MV-4-11 (cell line): ENCODE data around the gene RASA4.
"Not testable (repeated sequence)": the region's sequence is repeated elsewhere in the genome, so short reads cannot be mapped to it uniquely, and the experiment has no call there.

Source experiments
- DNase-seq: peaks from one replicate; lab custom pipeline; 2025; lab: John Stamatoyannopoulos, UW

The RASA4 gene

DNA sequence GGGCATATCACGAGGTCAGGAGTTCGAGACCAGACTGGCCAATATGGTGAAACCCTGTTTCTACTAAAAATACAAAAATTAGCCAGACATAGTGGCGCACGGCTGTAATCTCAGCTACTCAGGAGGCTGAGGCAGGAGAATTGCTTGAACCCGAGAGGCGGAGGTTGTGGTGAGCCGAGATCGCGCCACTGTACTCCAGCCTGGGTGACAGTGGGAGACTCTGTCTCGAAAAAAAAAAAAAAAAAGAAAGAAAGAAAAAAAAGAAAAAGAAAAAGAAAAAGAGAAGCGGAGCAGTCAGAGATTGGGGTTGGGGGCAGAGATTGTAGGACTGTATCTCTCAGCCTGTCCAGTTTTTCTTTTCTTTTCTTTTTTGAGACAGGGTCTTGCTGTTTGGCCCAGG is 73.8 kb downstream of the RASA4 start:
- not testable (repeated sequence) for DNase-seq

DNA sequence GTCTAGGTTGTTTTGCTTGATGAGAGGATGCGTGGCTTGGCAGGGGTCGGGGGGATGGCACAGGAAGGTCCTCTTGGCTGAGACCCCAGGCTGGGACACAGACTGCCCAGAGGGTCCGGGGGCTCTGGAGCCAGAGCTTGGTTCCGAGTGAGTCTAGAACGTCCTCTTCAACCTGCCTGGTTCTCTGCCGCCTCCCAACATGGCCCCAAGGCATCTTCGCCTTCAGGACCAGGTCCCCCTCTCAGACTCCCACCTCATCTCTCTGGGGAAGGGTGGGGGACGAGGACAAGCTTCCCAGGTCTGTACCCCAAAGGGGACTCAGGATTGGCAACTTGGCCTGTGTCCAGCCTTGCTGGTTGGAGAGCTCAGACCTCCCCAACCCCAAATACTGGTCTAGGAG is 74.5 kb downstream of the RASA4 start:
- DNase-seq, result not testable (repeated sequence)

DNA sequence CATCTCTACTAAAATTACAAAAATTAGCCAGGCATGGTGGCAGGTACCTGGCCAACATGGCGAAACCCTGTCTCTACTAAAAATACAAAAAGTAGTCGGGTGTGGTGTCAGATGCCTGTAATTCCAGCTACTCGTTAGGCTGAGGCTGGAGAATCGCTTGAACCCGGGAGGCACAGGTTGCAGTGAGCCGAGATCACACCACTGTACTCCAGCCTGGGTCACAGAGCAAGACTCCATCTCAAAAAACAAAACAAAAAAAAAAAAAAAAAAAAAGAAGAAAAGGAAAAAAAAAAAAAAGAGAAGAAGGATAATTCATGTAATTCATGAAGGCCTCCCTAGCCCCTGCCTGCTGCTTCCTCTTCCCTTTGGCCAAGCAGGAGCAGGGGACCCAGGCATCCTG is 76.0 kb downstream of the RASA4 start:
- not testable (repeated sequence) for DNase-seq

DNA sequence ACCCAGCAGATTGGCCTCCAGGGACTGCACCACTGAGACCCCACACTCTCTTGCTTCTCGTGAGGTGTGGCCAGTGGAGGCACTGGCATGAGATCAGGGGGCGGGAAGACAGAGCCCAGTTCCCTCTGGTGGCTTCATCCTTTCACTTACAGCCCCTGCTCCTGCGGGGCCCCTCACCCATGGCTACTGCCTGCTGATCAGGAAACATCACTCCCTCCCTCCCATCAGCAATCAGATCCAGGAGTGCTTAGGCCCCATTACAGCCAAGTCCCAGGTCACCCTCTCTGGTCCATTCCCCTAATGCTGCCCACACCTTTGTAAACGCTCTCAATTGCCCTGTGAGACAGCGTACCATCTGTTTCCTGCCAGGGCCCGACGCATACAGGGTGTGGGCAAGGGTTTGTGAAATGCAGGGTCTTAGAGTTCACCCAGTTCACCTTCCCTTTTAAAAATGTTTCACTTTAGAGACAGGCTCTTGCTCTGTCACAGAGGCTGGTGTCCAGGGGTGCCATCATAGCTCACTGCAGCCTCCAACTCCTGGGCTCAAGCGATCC is 81.4 kb downstream of the RASA4 start:
- not testable (repeated sequence) for DNase-seq

DNA sequence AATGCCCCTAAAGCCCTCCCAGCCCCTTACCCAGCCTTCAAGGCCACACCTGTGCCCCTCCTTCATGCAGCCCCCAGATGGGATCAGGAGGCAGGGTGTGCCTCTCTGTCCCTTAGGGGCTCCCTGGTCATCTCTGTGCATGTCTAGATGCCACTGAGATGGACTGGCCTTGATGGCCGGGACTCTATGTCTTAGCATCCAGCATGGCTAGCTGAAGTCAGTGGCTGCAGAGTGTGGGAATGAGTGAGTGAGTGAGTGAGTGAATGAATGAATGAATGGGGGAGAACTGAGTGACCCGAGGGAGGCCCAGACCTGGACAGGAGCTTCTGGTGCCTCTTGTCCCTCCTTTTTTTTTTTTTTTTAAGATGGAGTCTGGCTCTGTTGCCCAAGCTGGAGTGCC is 84.4 kb downstream of the RASA4 start:
- DNase-seq, result not testable (repeated sequence)

DNA sequence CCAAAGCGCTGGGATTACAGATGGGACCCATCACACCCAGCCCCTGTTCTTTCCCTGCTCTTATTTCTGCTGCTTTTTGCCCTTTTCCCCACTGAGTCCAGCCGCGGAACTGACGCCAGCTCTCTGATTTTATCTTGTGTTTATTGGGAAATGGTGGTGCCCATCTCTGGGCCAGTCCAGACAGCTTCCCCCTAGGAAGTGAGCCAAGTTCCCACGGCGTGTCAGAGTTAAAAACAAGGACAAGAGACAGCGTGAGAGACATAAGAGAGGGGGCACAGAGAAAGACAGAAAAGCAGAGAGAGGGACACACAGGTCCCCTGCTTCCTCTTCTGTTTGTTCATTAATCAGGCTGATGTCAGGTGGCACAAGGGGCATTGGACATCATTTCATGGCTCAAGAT is 85.0 kb downstream of the RASA4 start:
- DNase-seq, result not testable (repeated sequence)

DNA sequence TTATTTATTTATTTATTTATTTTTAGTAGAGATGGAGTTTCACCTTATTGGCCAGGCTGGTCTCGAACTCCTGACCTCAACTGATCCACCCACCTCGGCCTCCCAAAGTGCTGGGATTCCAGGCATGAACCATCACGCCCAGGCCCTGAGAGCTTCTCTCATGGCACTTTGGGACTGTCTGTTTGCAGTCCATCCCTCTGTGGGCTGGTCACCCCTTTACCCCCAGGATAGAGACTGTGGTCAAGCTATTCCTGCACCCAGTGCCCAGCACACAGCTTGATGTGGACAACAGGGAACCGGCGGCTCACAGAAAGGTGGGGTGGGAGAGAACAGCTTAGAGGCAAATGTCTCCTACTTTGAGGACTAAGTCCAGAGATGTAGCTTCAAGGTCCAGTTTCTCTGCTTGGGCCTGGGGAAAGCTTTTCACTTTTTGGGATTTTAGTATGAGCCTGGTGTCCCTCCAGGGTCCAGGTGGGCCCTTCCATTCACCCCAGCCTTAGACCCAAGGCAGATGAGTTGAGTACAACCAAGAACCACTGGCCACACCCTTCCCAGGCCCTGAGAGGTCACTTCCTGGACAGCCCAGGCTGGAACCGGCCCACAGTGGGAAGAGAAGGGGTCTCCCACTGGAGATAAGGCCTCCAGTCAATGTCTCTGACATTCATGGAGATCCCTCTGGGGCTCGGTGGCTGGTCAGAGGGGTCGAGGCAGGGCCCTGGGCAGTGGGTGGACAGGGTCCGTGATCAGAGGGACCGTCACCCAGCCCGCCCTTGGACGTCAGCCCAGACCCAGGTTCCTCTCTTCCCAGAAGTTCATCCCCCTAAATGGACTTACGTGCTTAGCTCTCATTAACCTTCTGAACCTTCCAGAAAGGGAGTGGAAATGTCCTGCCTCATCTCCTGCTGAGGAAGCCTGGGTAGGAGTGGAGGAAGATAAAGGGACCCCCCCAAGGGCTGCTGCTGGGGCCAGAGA is 88.4 kb downstream of the RASA4 start:
- not testable (repeated sequence) for DNase-seq

DNA sequence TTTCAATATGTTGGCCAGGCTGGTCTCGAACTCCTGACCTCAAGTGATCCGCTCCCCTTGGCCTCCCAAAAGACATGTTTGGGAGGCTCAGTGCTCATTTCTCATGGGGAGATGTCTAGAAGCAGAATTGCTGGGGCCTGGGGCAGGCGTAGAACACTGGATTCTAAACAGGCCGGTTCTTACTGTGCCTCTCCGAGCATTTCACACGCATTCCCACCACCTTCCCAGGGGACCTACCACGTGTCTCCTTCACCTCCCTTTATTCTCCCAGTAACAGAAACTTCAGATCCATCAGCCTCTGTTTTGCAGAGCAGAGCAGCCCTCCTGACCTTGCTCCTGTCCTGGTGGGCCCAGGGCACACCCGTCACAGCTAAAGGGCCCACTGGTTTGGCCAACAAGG is 89.4 kb downstream of the RASA4 start:
- not testable (repeated sequence) for DNase-seq

DNA sequence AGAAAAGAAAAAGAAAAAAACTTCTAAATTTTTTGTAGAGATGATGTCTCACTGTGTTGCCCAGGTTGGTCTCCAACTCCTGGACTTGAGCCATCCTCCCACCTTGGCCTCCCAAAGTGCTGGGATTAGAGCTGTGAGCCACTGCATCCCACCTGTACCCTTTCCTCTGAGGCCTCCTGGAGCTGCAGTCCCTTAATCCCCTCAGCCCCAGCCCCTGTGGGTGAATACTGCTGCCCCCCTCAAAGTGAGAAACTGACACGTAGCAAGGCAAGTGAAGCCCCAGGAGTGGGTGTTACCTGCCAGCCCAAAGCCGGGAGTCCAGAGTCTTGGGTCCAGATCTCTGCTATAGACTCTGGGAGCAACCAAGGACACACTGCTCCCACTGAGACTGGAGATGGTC is 91.8 kb downstream of the RASA4 start:
- DNase-seq, result not testable (repeated sequence)
